GM12875 (cell line): ENCODE results near the gene PCDH1.

ENCODE experiments used
- H3K4me3 ChIP-seq: one replicate; pipeline ENCODE4 v1.5.1; 2011; ENCODE audit warnings: low read depth, low read length, control low read depth
- CTCF ChIP-seq: IDR thresholded peaks from 2 replicates; pipeline ENCODE4 v1.5.1; 2011; ENCODE audit warnings: low read depth, mild to moderate bottlenecking, control low read depth, inconsistent platforms, low read length, moderate library complexity, borderline replicate concordance; ENCODE audit not compliant: insufficient read depth

PCDH1 gene

GRCh38 chr5:141811287-141812155, 66.7 kb downstream of the PCDH1 start:
- peak; percentile 80 for TF ChIP-seq CTCF
- H3K4me3 ChIP-seq = no peak overlapping the region

DNA sequence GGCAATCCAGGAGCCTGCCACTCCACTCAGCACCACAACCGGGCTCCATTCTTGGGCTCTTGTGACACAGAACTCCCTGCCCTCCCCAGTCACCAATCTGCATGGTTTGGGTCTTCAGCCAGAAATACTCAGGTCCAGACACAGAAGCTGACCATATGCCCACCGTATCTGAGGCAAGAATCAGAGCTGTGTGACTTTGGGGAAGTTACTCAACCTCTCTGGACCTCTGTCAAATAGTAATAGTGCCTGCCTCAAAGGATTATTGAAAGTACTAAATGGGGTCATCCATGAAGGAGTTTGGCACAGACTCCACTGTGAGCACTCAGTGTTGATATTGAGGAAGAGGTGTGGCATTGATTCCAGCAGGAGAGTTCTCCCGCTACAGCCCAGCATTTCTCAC, 67.5 kb downstream of the PCDH1 start:
- H3K4me3 ChIP-seq = no peak overlapping the region
- TF ChIP-seq CTCF = no peak

DNA sequence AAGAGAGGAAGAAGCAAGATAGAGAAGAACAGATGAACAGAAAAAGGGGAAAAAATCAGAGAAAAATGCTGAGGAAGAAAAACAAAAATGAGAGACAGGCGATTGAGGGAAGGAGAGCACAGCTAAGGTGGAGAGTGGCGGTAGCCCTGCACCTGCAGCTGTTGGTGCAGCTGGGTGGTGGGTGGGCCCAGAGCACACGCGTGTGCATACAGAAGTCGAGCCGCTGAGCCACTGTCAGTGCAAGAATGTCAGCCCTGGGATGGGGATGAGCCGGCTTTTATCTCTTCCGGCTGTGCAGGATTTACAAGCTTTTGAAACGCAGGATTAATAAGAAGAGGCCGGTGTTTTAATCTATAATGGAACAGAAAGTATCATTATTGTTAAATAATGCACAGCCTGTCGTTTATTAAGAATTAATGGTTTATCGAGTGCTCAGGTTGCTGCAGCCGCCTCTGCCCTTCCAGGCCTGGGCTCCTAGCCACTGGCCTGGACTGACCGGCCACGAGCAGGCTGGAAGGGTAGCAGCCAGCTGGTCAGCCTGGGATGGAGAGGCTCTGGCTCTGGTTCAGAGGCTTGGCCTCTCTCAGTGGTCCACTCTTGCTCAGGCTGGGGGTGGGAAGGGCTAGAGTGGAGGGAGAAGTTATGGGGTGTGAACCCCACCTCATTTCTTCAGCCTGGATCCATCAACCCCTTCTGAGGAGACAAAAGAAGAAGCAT, 68.7 kb downstream of the PCDH1 start:
- no peak for TF ChIP-seq CTCF
- no peak overlapping the region for H3K4me3 ChIP-seq

GRCh38 chr5:141808857-141809256, 69.4 kb downstream of the PCDH1 start:
- H3K4me3 ChIP-seq = no peak overlapping the region
- TF ChIP-seq CTCF = no peak

DNA sequence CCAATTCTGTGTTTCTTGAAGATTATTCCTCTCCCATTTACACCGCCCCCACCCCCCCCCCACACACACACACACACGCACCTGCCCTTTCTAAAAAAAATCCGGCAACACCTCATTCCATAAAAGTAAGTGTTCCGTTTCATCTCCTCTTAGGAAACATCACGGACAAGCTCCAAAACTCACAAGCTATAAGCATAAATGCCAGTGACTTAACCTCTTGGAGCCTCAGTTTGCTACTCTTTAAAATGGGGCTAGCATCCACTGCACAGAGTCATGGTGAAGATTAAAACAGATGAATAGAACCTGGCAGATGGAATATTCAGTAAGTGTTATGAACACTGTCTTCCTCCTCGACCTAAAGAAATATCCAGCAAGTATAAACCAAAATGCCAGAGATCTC, 70.5 kb downstream of the PCDH1 start:
- no peak overlapping the region for H3K4me3 ChIP-seq
- no peak for TF ChIP-seq CTCF

- no peak for TF ChIP-seq CTCF
- no peak overlapping the region for H3K4me3 ChIP-seq
These were observed 70.9 kb downstream of the PCDH1 start for GRCh38 chr5:141807329-141807728.
